ENCODE results near the gene PRDM15. TPM values are rescaled to one million over a fixed set of nuclear protein-coding genes. Genes with fewer than 3 reads are reported as not detected.
A peak's percentile ranks its signal among the peaks of the same experiment; 100 is the strongest.

PRDM15 gene
- total RNA-seq, 4 donors from 2014 or later: 4.7 to 12.3 (median 7.3) TPM

GRCh38 chr21:41926117-41926806, 47.1 kb upstream of the PRDM15 start:
- Histone ChIP-seq H3K4me3 (replicated peaks in 1 of 3) (peak overlapping the region in 2 of 3 donors; percentile 19 to 21), H3K27me3 (no peaks in the 10 kb centered on the region), H3K27ac (peak overlapping the region; percentile 79 to 91 (median 80)), H3K4me1 (peaks cover 27 to 39% of the 10 kb centered on the region in 2 donors), H3K36me3 (no peaks in the 10 kb centered on the region), H3K9me3 (no peaks in the 10 kb centered on the region)
- peak in 1 of 2 donors; percentile 13 for DNase-seq
- intact Hi-C loops (cut with DNase I): no loop called here
- TF ChIP-seq POLR2A (IDR thresholded peaks at IDR 0.05): peak in 1 of 2 donors; percentile 26
- no peak for TF ChIP-seq CTCF (IDR thresholded peaks at IDR 0.05)
- 24 to 32% methylated on average over 11 of the region's 11 CpGs for WGBS, 2 donors

- DNase-seq: no peak
- Histone ChIP-seq H3K4me1 (peaks cover 27 to 34% of the 10 kb centered on the region in 2 donors), H3K36me3 (no peaks in the 10 kb centered on the region), H3K4me3 (replicated peaks in 1 of 3) (no peak overlapping the region), H3K9me3 (no peaks in the 10 kb centered on the region), H3K27ac (peak overlapping the region; percentile 79 to 91 (median 80)), H3K27me3 (no peaks in the 10 kb centered on the region)
- intact Hi-C loops (cut with DNase I): no loop called here
- TF ChIP-seq POLR2A (IDR thresholded peaks at IDR 0.05): no peak
- TF ChIP-seq CTCF (IDR thresholded peaks at IDR 0.05): no peak
- WGBS, 2 donors: 49 to 58% methylated on average over 4 of the region's 4 CpGs
These were observed 46.6 kb upstream of the PRDM15 start for GRCh38 chr21:41925767-41926116.

- H3K4me1 ChIP-seq: peaks cover 23 to 30% of the 10 kb centered on the region in 2 donors
- intact Hi-C loops (cut with DNase I): no loop called here
- no peaks in the 10 kb centered on the region for H3K36me3 ChIP-seq
- no peak overlapping the region for H3K4me3 ChIP-seq (replicated peaks in 1 of 3)
- 74 to 89% methylated on average over 6 of the region's 6 CpGs for WGBS, 2 donors
- TF ChIP-seq POLR2A (IDR thresholded peaks at IDR 0.05) (no peak), CTCF (IDR thresholded peaks at IDR 0.05) (no peak)
- peak overlapping the region in 2 of 3 donors; percentile 74 to 91 for H3K27ac ChIP-seq
- H3K9me3 ChIP-seq: no peaks in the 10 kb centered on the region
- DNase-seq: no peak
- H3K27me3 ChIP-seq: no peaks in the 10 kb centered on the region
These were observed 45.2 kb upstream of the PRDM15 start for GRCh38 chr21:41924368-41924754.

GRCh38 chr21:41923631-41924367, 44.7 kb upstream of the PRDM15 start:
- no peaks in the 10 kb centered on the region for H3K36me3 ChIP-seq
- peak overlapping the region in 2 of 3 donors; percentile 74 to 78 for H3K27ac ChIP-seq
- H3K4me1 ChIP-seq: peaks cover 23 to 30% of the 10 kb centered on the region in 2 donors
- H3K4me3 ChIP-seq (replicated peaks in 1 of 3): no peak overlapping the region
- TF ChIP-seq POLR2A (IDR thresholded peaks at IDR 0.05) (no peak), CTCF (IDR thresholded peaks at IDR 0.05) (no peak)
- no peaks in the 10 kb centered on the region for H3K27me3 ChIP-seq
- intact Hi-C loops (cut with DNase I): no loop called here
- H3K9me3 ChIP-seq: no peaks in the 10 kb centered on the region
- 46 to 62% methylated on average over 4 to 7 of the region's 7 CpGs for WGBS, 2 donors
- DNase-seq: no peak

GRCh38 chr21:41923186-41923585, 44.0 kb upstream of the PRDM15 start:
- Histone ChIP-seq H3K27ac (peak overlapping the region in 2 of 3 donors; percentile 74 to 78), H3K4me1 (peaks cover 23 to 30% of the 10 kb centered on the region in 2 donors), H3K4me3 (replicated peaks in 1 of 3) (no peak overlapping the region), H3K27me3 (no peaks in the 10 kb centered on the region), H3K36me3 (peaks cover 0 to 2% of the 10 kb centered on the region in 2 donors), H3K9me3 (no peaks in the 10 kb centered on the region)
- TF ChIP-seq CTCF (IDR thresholded peaks at IDR 0.05): no peak
- no peak for TF ChIP-seq POLR2A (IDR thresholded peaks at IDR 0.05)
- intact Hi-C loops (cut with DNase I): no loop called here
- WGBS, 2 donors: 69 to 81% methylated on average over 8 of the region's 8 CpGs
- DNase-seq: no peak

All from thyroid gland (tissue), 4 donors.